Progenitor cell of endocrine pancreas (in vitro differentiated cells): ENCODE measurements around the gene CYP1A1. TPM values are rescaled to one million over a fixed set of nuclear protein-coding genes. Genes with fewer than 3 reads are reported as not detected.
A peak's percentile ranks its signal among the peaks of the same experiment; 100 is the strongest.
"Not testable (repeated sequence)": the region's sequence is repeated elsewhere in the genome, so short reads cannot be mapped to it uniquely, and the experiment has no call there.

Experiments
- DNase-seq: peaks from one replicate; pipeline ENCODE4 v3.0.0; 2021; ENCODE audit warnings: low spot score; ENCODE audit not compliant: unreplicated experiment
- H3K27ac Mint-ChIP-seq: 2 replicates; pipeline ENCODE4 v1.8.0; 2021; ENCODE audit warnings: mild to moderate bottlenecking, moderate library complexity, mixed read lengths
- H3K27me3 Mint-ChIP-seq: 2 replicates; pipeline ENCODE4 v1.8.0; 2021; ENCODE audit warnings: mixed read lengths
- H3K36me3 Mint-ChIP-seq: 2 replicates; pipeline ENCODE4 v1.8.0; 2022; ENCODE audit warnings: mixed read lengths; ENCODE audit not compliant: insufficient read depth
- H3K4me1 Mint-ChIP-seq: 2 replicates; pipeline ENCODE4 v1.8.0; 2021; ENCODE audit warnings: low read depth, mixed read lengths
- H3K4me3 Mint-ChIP-seq: 2 replicates; pipeline ENCODE4 v1.8.0; 2021; ENCODE audit warnings: low read depth, mild to moderate bottlenecking, moderate library complexity, mixed read lengths
- H3K9me3 Mint-ChIP-seq: 2 replicates; pipeline ENCODE4 v1.8.0; 2021; ENCODE audit warnings: low read depth, mixed read lengths
- CTCF ChIP-seq: fragments of 200-600 bp; sonication (generic); IDR thresholded peaks from one replicate; pipeline ENCODE4 v1.5.0; 2021; ENCODE audit warnings: antibody characterized with exemption, mild to moderate bottlenecking; ENCODE audit not compliant: unreplicated experiment
- total RNA-seq: library from RNA; stranded (reverse); gene quantifications from 2 replicates; pipeline ENCODE4 v1.2.1, GENCODE V29; 2021

Gene CYP1A1
- total RNA-seq, 1 donor from 2014 or later = 1.5 TPM

DNA sequence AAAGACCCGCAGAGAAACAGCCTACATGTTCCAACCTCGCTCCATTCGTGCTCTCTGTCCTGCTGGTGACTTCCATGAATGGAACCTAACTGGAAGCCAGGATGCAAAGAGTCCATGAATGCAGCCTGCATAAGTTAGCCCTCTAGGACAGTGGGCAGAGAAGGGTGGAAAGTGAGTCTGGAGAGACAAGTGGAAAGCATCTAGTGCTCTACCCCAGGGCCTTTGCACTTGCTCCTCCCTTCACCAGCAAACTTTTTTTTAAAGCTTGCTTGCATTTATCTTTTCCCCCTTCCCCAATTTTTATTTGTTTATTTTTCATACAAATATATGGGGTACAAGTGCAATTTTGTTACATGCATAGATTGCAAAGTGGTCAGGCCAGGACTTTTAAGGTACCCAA lies 7.9 kb upstream of the CYP1A1 start:
- TF ChIP-seq CTCF = no peak
- no peak for DNase-seq
- peaks cover 48% of the 10 kb centered on the region for H3K27me3 Mint-ChIP-seq
- no peaks in the 10 kb centered on the region for H3K9me3 Mint-ChIP-seq
- no peak overlapping the region for H3K27ac Mint-ChIP-seq
- no peak overlapping the region for H3K4me3 Mint-ChIP-seq
- H3K4me1 Mint-ChIP-seq = peaks cover 9% of the 10 kb centered on the region
- no peaks in the 10 kb centered on the region for H3K36me3 Mint-ChIP-seq

DNA sequence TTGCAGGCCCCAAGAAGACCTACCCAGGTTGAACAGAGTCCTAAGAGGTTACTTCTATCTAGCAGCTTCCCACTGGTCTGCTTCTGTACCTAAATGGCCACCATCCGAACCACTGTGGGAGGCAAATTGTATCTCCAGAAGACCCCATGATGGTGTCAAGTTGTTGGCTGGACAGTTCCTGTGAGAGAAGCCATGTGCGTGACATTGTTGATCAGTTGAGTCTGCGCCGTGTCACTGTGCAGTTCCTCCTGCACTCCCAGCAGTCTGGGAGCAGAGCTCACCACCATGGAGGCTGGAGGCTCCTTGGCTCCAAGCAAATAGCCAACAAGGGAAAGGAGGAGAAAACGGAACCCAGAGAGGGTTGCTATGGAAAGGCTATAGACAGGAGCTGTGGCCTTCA lies 7.5 kb upstream of the CYP1A1 start:
- no peak for TF ChIP-seq CTCF
- Mint-ChIP-seq H3K4me3 (no peak overlapping the region), H3K27ac (no peak overlapping the region), H3K27me3 (peaks cover 45% of the 10 kb centered on the region), H3K4me1 (peaks cover 9% of the 10 kb centered on the region), H3K9me3 (no peaks in the 10 kb centered on the region), H3K36me3 (no peaks in the 10 kb centered on the region)
- no peak for DNase-seq

DNA sequence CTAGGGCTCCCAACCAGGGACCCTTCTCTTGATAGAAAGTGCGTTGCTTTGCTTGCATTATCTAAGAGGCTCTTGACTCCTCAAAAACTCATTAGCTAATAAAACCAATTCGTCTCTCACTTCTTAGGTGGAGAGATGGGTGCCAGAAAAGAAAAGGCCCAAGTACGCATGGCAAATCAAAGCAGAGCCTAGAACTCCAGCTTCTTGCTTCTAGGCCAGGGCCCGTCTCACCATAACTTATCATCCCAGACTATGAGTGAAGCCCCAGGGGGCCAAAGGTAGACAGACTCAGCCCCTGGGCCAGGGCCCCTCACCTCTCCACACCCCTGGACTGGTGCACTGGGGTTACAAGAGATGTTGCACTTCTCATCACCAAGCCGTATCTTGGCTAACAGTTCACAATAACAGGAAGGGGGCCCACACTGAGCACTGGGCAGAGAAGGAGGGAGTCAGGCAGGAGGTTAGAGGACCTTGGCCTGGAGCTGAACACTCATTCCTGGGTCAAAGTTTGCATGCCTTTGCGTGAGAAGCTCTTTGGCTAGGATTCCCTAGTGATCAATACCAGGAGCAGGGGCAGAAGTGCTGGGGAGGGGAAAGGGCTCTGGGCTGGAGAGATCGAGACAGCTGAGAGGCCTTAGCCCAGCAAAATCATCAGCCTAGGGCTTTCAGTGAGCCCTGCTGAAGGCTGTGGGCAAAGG lies 5.4 kb upstream of the CYP1A1 start:
- Mint-ChIP-seq H3K27ac (peak overlapping the region; percentile 65), H3K4me1 (peaks cover 11% of the 10 kb centered on the region), H3K9me3 (no peaks in the 10 kb centered on the region), H3K36me3 (no peaks in the 10 kb centered on the region), H3K27me3 (peaks cover 39% of the 10 kb centered on the region), H3K4me3 (no peak overlapping the region)
- no peak for DNase-seq
- no peak for TF ChIP-seq CTCF

GRCh38 chr15:74729372-74729771 lies 4.0 kb upstream of the CYP1A1 start:
- H3K36me3 Mint-ChIP-seq, H3K4me3 Mint-ChIP-seq, DNase-seq, H3K27ac Mint-ChIP-seq, H3K9me3 Mint-ChIP-seq: not testable (repeated sequence)
- Mint-ChIP-seq H3K27me3 (peaks cover 30% of the 10 kb centered on the region), H3K4me1 (peaks cover 14% of the 10 kb centered on the region)

- not testable (repeated sequence) for H3K36me3 Mint-ChIP-seq, H3K27ac Mint-ChIP-seq, DNase-seq, H3K4me3 Mint-ChIP-seq, H3K9me3 Mint-ChIP-seq
- peaks cover 26% of the 10 kb centered on the region for H3K27me3 Mint-ChIP-seq
- peaks cover 14% of the 10 kb centered on the region for H3K4me1 Mint-ChIP-seq
Measured at GRCh38 chr15:74728699-74729098, 3.4 kb upstream of the CYP1A1 start.

DNA sequence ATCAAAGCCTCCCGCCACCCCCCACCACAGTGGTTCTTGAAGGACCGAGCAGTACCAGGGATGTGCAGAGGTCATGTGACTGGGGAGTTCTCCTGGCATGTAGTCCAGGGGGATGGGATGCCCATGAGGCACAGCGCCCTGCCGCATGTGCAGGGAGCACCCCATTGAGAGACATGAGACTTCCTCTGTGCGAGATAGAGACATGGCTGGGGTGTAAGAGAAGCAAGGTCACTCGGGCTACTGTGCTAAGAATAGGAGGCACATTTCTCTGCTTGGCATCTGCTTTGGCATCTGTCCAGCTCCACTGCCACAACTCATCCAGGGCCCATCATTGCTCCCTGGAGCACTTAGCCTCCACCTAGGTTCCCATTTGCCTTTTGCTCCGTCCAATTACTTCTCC lies 2.4 kb upstream of the CYP1A1 start:
- DNase-seq = no peak
- peaks cover 24% of the 10 kb centered on the region for H3K27me3 Mint-ChIP-seq
- H3K4me1 Mint-ChIP-seq = peaks cover 14% of the 10 kb centered on the region
- H3K36me3 Mint-ChIP-seq = no peaks in the 10 kb centered on the region
- peak overlapping the region; percentile 37 for H3K27ac Mint-ChIP-seq
- no peak overlapping the region for H3K4me3 Mint-ChIP-seq
- H3K9me3 Mint-ChIP-seq = no peaks in the 10 kb centered on the region
- no peak for TF ChIP-seq CTCF
